MM.1S (cell line): ENCODE data around the gene XRN2.

Source experiments
- DNase-seq: peaks from one replicate; pipeline ENCODE4 v3.0.0-alpha.2; 2015
- H2AFZ ChIP-seq: fragments of 300-600 bp; sonication (generic); 2 replicates; pipeline ENCODE4 v1.6.0; 2016; ENCODE audit warnings: antibody characterized with exemption, low read length
- H3F3A ChIP-seq: fragments of 300-600 bp; sonication (generic); 2 replicates; pipeline ENCODE4 v1.6.1; 2016; ENCODE audit warnings: mild to moderate bottlenecking, antibody characterized with exemption, low read length, moderate library complexity, mixed read lengths; ENCODE audit not compliant: insufficient read depth
- H3K27ac ChIP-seq: fragments of 300-600 bp; sonication (generic); 2 replicates; pipeline ENCODE4 v1.5.1; 2016; ENCODE audit warnings: mild to moderate bottlenecking, low read length
- H3K27me3 ChIP-seq: fragments of 300-600 bp; sonication (generic); replicated peaks from 2 replicates; pipeline ENCODE4 v1.6.0; 2016; ENCODE audit warnings: low read length; ENCODE audit not compliant: insufficient read depth
- H3K36me3 ChIP-seq: fragments of 300-600 bp; sonication (generic); replicated peaks from 2 replicates; pipeline ENCODE4 v1.6.1; 2016; ENCODE audit warnings: mild to moderate bottlenecking, low read length, mixed read lengths; ENCODE audit not compliant: insufficient read depth
- H3K4me1 ChIP-seq: fragments of 300-600 bp; sonication (generic); 2 replicates; pipeline ENCODE4 v1.6.1; 2016; ENCODE audit warnings: low read length, mixed read lengths
- H3K4me2 ChIP-seq: fragments of 300-600 bp; sonication (generic); 2 replicates; pipeline ENCODE4 v1.6.0; 2016; ENCODE audit warnings: low read depth, low read length
- H3K4me3 ChIP-seq: fragments of 300-600 bp; sonication (generic); 2 replicates; pipeline ENCODE4 v1.5.1; 2016; ENCODE audit warnings: low read length, mixed read lengths
- H3K79me2 ChIP-seq: fragments of 300-600 bp; sonication (generic); 2 replicates; pipeline ENCODE4 v1.6.1; 2016; ENCODE audit warnings: mixed run types, low read length, mixed read lengths
- H3K9ac ChIP-seq: fragments of 300-600 bp; sonication (generic); 2 replicates; pipeline ENCODE4 v1.6.1; 2016; ENCODE audit warnings: low read length, mixed read lengths
- H3K9me2 ChIP-seq: fragments of 300-600 bp; sonication (generic); replicated peaks from 2 replicates; pipeline ENCODE4 v1.6.1; 2016; ENCODE audit warnings: mild to moderate bottlenecking, low read length, mixed read lengths; ENCODE audit not compliant: insufficient read depth
- H3K9me3 ChIP-seq: fragments of 300-600 bp; sonication (generic); replicated peaks from 2 replicates; pipeline ENCODE4 v1.6.1; 2016; ENCODE audit warnings: mild to moderate bottlenecking, low read length, mixed read lengths; ENCODE audit not compliant: insufficient read depth
- H4K20me1 ChIP-seq: fragments of 300-600 bp; sonication (generic); 2 replicates; pipeline ENCODE4 v1.6.1; 2016; ENCODE audit warnings: mild to moderate bottlenecking, low read length, moderate library complexity, mixed read lengths; ENCODE audit not compliant: insufficient read depth
- EZH2 ChIP-seq: fragments of 300-600 bp; sonication (generic); optimal IDR thresholded peaks from 2 replicates; pipeline ENCODE3; 2017; ENCODE audit warnings: low read depth, mild to moderate bottlenecking, antibody characterized with exemption, low read length, mixed read lengths
- EZH2phosphoT487 ChIP-seq: fragments of 300-600 bp; sonication (generic); IDR thresholded peaks from 2 replicates; pipeline ENCODE4 v1.6.1; 2018; ENCODE audit warnings: antibody characterized with exemption, low read length
- TF ChIP-seq, protein P1 (sequence below): fragments of 300-600 bp; sonication (generic); IDR thresholded peaks from 2 replicates; pipeline ENCODE4 v1.5.1; 2016; ENCODE audit warnings: antibody characterized with exemption, low read length, mixed read lengths

The XRN2 gene, protein sequence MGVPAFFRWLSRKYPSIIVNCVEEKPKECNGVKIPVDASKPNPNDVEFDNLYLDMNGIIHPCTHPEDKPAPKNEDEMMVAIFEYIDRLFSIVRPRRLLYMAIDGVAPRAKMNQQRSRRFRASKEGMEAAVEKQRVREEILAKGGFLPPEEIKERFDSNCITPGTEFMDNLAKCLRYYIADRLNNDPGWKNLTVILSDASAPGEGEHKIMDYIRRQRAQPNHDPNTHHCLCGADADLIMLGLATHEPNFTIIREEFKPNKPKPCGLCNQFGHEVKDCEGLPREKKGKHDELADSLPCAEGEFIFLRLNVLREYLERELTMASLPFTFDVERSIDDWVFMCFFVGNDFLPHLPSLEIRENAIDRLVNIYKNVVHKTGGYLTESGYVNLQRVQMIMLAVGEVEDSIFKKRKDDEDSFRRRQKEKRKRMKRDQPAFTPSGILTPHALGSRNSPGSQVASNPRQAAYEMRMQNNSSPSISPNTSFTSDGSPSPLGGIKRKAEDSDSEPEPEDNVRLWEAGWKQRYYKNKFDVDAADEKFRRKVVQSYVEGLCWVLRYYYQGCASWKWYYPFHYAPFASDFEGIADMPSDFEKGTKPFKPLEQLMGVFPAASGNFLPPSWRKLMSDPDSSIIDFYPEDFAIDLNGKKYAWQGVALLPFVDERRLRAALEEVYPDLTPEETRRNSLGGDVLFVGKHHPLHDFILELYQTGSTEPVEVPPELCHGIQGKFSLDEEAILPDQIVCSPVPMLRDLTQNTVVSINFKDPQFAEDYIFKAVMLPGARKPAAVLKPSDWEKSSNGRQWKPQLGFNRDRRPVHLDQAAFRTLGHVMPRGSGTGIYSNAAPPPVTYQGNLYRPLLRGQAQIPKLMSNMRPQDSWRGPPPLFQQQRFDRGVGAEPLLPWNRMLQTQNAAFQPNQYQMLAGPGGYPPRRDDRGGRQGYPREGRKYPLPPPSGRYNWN

GRCh38 chr20:21303061-21303871 lies at the start of gene XRN2:
Gene XRN2 (plus strand): TSS chr20:21303331. CDS start chr20:21303399, 68 bp downstream.
- TF ChIP-seq EZH2 (no peak), EZH2phosphoT487 (no peak)
- TF ChIP-seq, protein P1, sequence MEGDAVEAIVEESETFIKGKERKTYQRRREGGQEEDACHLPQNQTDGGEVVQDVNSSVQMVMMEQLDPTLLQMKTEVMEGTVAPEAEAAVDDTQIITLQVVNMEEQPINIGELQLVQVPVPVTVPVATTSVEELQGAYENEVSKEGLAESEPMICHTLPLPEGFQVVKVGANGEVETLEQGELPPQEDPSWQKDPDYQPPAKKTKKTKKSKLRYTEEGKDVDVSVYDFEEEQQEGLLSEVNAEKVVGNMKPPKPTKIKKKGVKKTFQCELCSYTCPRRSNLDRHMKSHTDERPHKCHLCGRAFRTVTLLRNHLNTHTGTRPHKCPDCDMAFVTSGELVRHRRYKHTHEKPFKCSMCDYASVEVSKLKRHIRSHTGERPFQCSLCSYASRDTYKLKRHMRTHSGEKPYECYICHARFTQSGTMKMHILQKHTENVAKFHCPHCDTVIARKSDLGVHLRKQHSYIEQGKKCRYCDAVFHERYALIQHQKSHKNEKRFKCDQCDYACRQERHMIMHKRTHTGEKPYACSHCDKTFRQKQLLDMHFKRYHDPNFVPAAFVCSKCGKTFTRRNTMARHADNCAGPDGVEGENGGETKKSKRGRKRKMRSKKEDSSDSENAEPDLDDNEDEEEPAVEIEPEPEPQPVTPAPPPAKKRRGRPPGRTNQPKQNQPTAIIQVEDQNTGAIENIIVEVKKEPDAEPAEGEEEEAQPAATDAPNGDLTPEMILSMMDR = no peak; the same call in 1 of the 2 replicates
- H4K20me1 ChIP-seq = peaks cover 8% of the 10 kb centered on the region
- H3K27ac ChIP-seq = peak within 1 kb of the TSS; percentile 76
- no peaks in the 10 kb centered on the region for H3K9me3 ChIP-seq
- peaks cover 26% of the 10 kb centered on the region for H3K79me2 ChIP-seq
- H3K9me2 ChIP-seq = no peaks in the 10 kb centered on the region
- H3F3A ChIP-seq = peaks cover 6% of the 10 kb centered on the region; the same call in 1 of the 2 replicates
- peak; percentile 93 for DNase-seq
- H2AFZ ChIP-seq = peak within 1 kb of the TSS; percentile 83
- H3K4me1 ChIP-seq = 0 out of 2 replicates have a peak, but pooled peaks cover 4% of the 10 kb centered on the region
- H3K4me3 ChIP-seq = peak within 1 kb of the TSS; percentile 81
- H3K36me3 ChIP-seq = 0 out of 2 replicates have a peak, but pooled peaks cover 1% of the 10 kb centered on the region
- peak within 1 kb of the TSS; percentile 85 for H3K4me2 ChIP-seq
- no peaks in the 10 kb centered on the region for H3K27me3 ChIP-seq
- peak within 1 kb of the TSS; percentile 87 for H3K9ac ChIP-seq

DNA sequence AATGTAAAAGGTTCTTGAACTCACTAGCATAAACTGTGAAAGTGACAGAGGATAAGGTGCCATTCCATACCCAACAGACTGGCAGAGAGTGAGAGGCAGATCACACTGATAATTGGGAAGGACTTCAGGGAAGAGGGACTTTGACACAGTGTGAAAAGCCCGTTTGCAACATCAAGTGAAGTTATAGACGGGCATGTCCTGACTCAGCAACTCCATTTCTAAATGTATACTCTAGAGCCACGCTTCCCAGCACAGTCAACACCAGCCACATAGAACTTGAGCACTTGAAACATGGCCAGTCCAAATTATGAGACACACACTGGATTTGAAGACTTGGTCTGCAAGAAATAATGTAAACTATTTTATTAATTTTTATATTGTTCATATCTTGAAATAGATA lies 45.9 kb upstream of the XRN2 start:
- no peak overlapping the region for H3K27ac ChIP-seq
- H3K4me2 ChIP-seq = no peak overlapping the region
- no peaks in the 10 kb centered on the region for H3K9me3 ChIP-seq
- H3K9ac ChIP-seq = no peak overlapping the region
- H3K79me2 ChIP-seq = no peaks in the 10 kb centered on the region
- no peaks in the 10 kb centered on the region for H4K20me1 ChIP-seq
- H3K4me3 ChIP-seq = no peak overlapping the region
- H3K9me2 ChIP-seq = no peaks in the 10 kb centered on the region
- H3K4me1 ChIP-seq = no peaks in the 10 kb centered on the region
- TF ChIP-seq EZH2 (no peak), EZH2phosphoT487 (no peak)
- TF ChIP-seq, protein P1 = no peak
- DNase-seq = no peak
- H3K27me3 ChIP-seq = no peaks in the 10 kb centered on the region
- H2AFZ ChIP-seq = no peak overlapping the region
- H3K36me3 ChIP-seq = no peaks in the 10 kb centered on the region
- H3F3A ChIP-seq = no peaks in the 10 kb centered on the region

DNA sequence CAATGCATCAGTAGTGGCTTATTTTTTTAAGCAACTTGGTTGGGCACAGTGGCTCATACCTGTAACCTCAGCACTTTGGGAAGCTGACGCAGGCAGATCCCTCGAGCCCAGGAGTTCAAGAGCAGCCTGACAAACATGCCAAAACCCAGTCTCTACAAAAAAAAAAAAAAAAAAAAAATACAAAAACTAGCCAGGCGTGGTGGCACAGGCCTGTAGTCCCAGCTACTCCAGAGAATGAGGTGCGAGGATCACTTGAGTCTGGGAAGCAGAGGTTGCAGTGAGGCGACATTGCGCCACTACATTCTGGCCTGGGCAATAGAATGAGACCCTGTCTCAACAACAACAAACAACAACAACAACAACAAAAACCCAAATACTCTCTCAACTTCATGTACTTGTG lies 44.7 kb upstream of the XRN2 start:
- Histone ChIP-seq H2AFZ (no peak overlapping the region), H3K27ac (no peak overlapping the region), H3F3A (no peaks in the 10 kb centered on the region), H3K27me3 (no peaks in the 10 kb centered on the region), H3K9me3 (no peaks in the 10 kb centered on the region), H3K9me2 (no peaks in the 10 kb centered on the region), H3K36me3 (no peaks in the 10 kb centered on the region), H3K4me1 (no peaks in the 10 kb centered on the region), H3K4me3 (no peak overlapping the region), H3K9ac (no peak overlapping the region), H3K79me2 (no peaks in the 10 kb centered on the region), H3K4me2 (no peak overlapping the region), H4K20me1 (no peaks in the 10 kb centered on the region)
- no peak for TF ChIP-seq EZH2phosphoT487
- TF ChIP-seq, protein P1 = no peak
- no peak for TF ChIP-seq EZH2
- no peak for DNase-seq
